ENCODE results near the gene CAMSAP3.

CAMSAP3 gene, protein sequence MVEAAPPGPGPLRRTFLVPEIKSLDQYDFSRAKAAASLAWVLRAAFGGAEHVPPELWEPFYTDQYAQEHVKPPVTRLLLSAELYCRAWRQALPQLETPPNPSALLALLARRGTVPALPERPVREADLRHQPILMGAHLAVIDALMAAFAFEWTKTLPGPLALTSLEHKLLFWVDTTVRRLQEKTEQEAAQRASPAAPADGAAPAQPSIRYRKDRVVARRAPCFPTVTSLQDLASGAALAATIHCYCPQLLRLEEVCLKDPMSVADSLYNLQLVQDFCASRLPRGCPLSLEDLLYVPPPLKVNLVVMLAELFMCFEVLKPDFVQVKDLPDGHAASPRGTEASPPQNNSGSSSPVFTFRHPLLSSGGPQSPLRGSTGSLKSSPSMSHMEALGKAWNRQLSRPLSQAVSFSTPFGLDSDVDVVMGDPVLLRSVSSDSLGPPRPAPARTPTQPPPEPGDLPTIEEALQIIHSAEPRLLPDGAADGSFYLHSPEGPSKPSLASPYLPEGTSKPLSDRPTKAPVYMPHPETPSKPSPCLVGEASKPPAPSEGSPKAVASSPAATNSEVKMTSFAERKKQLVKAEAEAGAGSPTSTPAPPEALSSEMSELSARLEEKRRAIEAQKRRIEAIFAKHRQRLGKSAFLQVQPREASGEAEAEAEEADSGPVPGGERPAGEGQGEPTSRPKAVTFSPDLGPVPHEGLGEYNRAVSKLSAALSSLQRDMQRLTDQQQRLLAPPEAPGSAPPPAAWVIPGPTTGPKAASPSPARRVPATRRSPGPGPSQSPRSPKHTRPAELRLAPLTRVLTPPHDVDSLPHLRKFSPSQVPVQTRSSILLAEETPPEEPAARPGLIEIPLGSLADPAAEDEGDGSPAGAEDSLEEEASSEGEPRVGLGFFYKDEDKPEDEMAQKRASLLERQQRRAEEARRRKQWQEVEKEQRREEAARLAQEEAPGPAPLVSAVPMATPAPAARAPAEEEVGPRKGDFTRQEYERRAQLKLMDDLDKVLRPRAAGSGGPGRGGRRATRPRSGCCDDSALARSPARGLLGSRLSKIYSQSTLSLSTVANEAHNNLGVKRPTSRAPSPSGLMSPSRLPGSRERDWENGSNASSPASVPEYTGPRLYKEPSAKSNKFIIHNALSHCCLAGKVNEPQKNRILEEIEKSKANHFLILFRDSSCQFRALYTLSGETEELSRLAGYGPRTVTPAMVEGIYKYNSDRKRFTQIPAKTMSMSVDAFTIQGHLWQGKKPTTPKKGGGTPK

DNA sequence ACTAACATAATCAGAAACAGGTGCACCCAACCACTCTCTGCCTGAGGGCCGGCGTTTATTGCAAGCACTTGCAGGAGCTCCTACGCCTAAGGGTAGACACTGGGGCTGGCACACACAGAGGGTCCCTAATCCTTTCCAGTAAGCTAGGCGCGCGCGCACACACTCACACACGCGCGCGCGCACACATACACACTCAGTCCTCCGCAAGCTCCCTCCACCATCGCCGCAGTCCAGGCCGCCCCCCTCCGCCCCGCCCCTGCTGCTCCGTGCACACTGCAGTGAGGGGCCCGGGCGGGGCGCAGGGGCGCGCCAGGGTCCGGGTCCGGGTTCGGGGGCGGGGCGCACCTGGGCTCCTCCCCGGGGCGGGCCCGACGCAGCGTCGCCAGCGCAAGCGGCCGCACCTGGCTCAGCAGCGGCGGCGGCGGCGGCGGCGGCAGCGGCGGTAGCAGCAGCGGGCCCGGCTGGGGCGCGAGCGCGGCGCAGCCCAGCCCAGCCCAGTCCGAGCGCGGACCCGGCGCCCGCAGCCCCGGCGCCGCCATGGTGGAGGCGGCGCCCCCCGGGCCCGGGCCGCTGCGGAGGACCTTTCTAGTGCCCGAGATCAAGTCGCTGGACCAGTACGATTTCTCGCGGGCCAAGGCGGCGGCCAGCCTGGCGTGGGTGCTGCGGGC lies at the start of gene CAMSAP3:
TSS of gene CAMSAP3 (plus strand) at position 398 of the 668 bp plus-strand sequence. CDS start at position 538, 140 bp downstream.
- DNase-seq (ENCODE audit: low spot score) = no peak
- H3K27ac ChIP-seq = no peak within 1 kb of the TSS
- TF ChIP-seq, protein P1, sequence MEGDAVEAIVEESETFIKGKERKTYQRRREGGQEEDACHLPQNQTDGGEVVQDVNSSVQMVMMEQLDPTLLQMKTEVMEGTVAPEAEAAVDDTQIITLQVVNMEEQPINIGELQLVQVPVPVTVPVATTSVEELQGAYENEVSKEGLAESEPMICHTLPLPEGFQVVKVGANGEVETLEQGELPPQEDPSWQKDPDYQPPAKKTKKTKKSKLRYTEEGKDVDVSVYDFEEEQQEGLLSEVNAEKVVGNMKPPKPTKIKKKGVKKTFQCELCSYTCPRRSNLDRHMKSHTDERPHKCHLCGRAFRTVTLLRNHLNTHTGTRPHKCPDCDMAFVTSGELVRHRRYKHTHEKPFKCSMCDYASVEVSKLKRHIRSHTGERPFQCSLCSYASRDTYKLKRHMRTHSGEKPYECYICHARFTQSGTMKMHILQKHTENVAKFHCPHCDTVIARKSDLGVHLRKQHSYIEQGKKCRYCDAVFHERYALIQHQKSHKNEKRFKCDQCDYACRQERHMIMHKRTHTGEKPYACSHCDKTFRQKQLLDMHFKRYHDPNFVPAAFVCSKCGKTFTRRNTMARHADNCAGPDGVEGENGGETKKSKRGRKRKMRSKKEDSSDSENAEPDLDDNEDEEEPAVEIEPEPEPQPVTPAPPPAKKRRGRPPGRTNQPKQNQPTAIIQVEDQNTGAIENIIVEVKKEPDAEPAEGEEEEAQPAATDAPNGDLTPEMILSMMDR (IDR thresholded peaks at IDR 0.05) = no peak
- H3K4me3 ChIP-seq = peak within 1 kb of the TSS; percentile 62

DNA sequence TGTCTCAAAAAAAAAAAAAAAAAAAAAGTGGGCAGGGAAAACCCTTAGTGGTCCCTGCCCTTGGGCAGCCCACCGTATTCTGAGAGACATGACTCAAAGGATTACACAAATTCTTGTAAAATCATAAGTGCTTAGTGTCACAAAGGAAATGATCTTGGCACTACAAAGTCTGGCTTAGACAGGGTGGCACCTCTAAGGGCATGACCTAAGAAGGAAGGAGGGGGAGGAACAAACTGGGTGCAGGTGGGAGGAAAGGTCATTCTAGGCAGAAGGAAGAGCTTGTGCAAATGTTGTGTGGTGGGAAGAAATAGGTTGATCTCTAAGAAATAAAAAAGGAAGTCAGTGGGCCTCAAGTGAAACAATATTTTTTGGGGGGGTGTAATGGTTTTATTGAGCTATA lies 49.8 kb upstream of the CAMSAP3 start:
- H3K4me3 ChIP-seq = no peak overlapping the region
- DNase-seq (ENCODE audit: low spot score) = no peak
- H3K27ac ChIP-seq = no peak overlapping the region
- TF ChIP-seq, protein P1 (IDR thresholded peaks at IDR 0.05) = no peak

DNA sequence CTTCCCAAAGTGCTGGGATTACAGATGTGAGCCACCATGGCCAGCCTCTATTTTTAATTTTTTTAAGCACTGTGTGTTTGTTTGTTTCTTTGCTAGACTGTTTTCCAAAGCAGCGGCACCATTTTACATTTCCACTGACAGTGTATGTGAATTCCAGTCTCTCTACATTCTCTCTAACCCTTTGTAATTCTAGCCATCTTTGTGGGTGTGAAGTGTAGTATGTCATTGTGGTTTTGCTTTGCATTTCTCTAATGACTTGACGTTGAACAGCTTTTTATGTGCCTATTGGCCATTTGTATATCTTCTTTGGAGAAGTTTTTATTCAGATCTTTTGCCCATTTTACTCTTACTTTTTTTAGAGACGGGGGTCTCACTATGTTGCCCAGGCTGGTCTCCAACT lies 48.5 kb upstream of the CAMSAP3 start:
- no peak overlapping the region for H3K4me3 ChIP-seq
- TF ChIP-seq, protein P1 (IDR thresholded peaks at IDR 0.05) = no peak
- H3K27ac ChIP-seq = no peak overlapping the region
- DNase-seq (ENCODE audit: low spot score) = no peak

DNA sequence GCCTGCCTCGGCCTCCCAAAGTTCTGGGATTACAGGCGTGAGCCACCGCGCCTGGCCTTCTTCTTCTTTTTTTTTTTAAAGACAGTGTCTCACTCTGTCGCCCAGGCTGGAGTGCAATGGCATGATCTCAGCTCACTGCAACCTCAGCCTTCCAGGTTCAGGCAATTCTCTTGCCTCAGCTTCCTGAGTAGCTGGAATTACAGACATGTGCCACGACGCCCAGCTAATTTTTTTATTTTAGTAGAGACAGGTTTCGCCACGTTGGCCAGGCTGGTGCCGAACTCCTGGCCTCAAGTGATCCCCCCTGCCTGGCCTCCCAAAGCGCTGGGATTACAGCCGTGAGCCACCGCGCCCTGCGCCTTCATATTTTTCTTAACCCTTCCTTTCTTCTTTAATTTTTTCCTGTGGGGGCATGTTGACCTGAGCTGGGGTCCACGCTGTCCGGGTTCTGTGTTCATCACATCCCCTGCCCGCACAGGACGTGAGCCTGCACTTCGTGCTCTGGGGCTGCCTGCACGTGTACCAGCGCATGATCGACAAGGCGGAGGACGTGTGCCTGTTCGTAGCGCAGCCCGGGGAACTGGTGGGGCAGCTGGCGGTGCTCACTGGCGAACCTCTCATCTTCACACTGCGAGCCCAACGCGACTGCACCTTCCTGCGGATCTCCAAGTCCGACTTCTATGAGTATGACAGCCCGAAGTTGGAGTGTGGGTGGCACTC lies 46.1 kb upstream of the CAMSAP3 start:
- DNase-seq (ENCODE audit: low spot score) = no peak
- Histone ChIP-seq H3K4me3 (no peak overlapping the region), H3K27ac (no peak overlapping the region)
- TF ChIP-seq, protein P1 (IDR thresholded peaks at IDR 0.05) = no peak

DNA sequence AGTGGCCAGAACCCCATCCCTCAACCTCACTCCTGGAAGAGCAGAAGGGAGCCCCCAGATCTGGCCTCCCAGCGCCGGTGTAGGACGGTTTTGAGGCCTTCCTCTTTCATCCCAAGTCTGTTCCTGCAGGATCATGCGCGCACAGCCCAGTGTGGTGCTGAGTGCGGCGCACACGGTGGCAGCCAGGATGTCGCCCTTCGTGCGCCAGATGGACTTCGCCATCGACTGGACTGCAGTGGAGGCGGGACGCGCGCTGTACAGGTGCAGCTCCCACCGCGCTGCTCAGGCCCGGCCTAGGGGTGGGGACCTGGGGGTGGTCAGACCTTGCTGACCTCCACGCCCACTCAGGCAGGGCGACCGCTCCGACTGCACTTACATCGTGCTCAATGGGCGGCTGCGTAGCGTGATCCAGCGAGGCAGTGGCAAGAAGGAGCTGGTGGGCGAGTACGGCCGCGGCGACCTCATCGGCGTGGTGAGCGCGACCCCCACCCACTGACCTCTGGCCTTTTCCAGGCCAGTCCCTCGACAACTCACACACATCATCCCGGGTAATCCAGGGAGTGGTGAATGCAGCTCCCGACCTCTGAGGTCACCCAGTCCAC lies 45.4 kb upstream of the CAMSAP3 start:
- DNase-seq (ENCODE audit: low spot score) = no peak
- no peak overlapping the region for H3K27ac ChIP-seq
- H3K4me3 ChIP-seq = no peak overlapping the region

More for the DNA sequence above, 45.4 kb upstream of the CAMSAP3 start:
- TF ChIP-seq, protein P1 (IDR thresholded peaks at IDR 0.05) = no peak

Measured in coronary artery (tissue), 2 donors.